Activated T-cell treated with anti-CD3 and anti-CD28 coated beads, Interleukin-2, amount 50 U/mL, for 4 hours (primary cell): ENCODE measurements around the gene HIPK4. TPM values are rescaled to one million over a fixed set of nuclear protein-coding genes. Genes with fewer than 3 reads are reported as not detected.

ENCODE experiments used
- ATAC-seq, 2 donors: fragments of 200-7000 bp; cut with Tn5 transposase; one replicate each; pipeline ENCODE4 v1.10.0; 2021
- DNase-seq: peaks from one replicate; pipeline ENCODE4 v3.0.0-alpha.2; 2020
- H3K27me3 Mint-ChIP-seq: one replicate; pipeline ENCODE4 v1.8.0; 2021; ENCODE audit warnings: low read depth, mixed read lengths
- H3K36me3 Mint-ChIP-seq: one replicate; pipeline ENCODE4 v1.8.0; 2022; ENCODE audit warnings: mixed read lengths; ENCODE audit not compliant: insufficient read depth
- H3K4me1 Mint-ChIP-seq: one replicate; pipeline ENCODE4 v1.8.0; 2021; ENCODE audit warnings: low read depth, mixed read lengths
- H3K4me3 Mint-ChIP-seq: one replicate; pipeline ENCODE4 v1.8.0; 2021; ENCODE audit warnings: mild to moderate bottlenecking, moderate library complexity, mixed read lengths
- H3K9me3 Mint-ChIP-seq: one replicate; pipeline ENCODE4 v1.8.0; 2021; ENCODE audit warnings: mixed read lengths
- total RNA-seq, 3 donors: library from RNA; stranded (reverse); gene quantifications; one replicate each; pipeline ENCODE4 v1.2.1, GENCODE V29; 2021

HIPK4 gene
- total RNA-seq, 3 donors from 2014 or later: 0.08 TPM; not detected in 2

DNA sequence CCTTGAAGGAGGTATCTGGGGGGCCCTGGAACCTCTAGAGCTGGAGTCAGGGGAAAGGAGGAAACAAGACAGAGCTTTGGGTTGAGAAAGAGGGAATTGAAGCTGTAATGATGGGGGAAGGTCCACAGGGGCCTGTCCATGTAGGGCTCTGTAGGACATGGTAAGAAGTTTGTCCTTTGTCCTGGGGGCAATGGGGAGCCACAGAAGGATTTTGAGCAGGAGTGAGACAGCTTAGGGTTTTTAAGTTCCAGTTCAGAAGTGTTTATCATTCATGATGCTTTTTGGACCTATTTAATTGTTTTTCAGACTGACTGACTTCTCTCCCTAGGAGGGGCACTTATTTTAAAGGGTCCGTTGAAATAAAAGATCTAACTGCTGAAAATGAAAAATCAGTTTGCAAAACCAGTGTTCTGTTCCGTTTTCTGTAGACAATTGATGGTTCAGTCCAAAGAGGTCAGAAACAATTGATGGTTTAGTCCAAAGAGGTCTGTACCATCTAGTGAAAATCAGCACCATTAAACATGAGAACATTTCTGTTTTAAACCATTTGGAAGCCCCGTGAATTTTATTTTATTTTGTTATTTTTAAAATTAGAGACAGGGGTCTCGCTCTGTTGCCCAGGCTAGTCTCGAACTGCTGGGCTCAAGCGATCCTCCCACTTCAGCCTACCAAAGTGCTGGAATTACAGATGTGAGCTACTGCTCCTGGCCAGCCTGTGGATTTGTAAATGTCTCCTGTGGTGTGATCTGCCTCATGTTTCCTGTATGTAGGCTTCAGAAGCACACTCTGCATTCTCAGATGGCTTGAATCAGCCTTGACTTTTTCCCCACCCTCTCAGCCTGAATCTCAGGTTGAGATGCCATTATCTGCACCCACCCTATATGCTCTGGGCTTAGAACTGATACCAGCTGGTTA, 33.0 kb downstream of the HIPK4 start:
- ATAC-seq: no peak
- H3K27me3 Mint-ChIP-seq: no peaks in the 10 kb centered on the region
- no peak overlapping the region for H3K4me3 Mint-ChIP-seq
- no peaks in the 10 kb centered on the region for H3K9me3 Mint-ChIP-seq
- H3K4me1 Mint-ChIP-seq: peaks cover 7% of the 10 kb centered on the region
- H3K36me3 Mint-ChIP-seq: no peaks in the 10 kb centered on the region
- DNase-seq: no peak

DNA sequence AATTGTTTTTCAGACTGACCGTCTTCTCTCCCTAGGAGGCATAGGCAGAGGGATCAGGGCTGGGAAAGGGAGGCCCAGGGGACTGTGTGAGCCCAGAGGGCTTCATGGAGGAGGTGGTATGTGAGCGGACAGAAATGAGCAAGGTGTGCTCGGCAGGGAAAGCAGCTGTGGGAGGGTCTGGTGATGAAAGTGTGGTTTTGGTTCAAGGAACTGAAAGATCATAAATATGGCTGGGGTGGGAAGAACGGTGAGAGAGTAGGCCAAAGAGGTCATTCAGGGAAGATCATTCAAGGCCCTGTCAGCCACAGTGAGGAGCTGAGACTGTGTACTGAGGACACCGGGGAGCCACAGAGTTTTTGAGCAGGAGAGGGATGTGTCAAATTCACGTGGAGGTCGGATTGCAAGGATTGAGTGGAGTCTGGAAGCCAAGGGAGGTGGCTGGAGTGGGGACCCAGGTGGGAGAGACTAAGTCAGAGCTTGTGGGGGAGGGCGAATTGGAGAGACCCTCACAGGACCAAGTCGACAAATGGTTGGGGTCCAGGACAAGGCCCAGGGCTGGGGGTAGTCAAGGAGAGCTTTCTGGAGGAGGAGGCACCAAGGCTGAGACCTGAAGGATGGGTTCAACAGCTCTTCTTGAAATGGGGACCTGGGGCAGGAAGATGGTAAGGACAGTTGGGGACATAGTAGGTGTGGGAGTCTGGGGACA, 33.9 kb downstream of the HIPK4 start:
- peaks cover 7% of the 10 kb centered on the region for H3K4me1 Mint-ChIP-seq
- no peak for ATAC-seq
- no peaks in the 10 kb centered on the region for H3K36me3 Mint-ChIP-seq
- no peak overlapping the region for H3K4me3 Mint-ChIP-seq
- H3K27me3 Mint-ChIP-seq: no peaks in the 10 kb centered on the region
- H3K9me3 Mint-ChIP-seq: no peaks in the 10 kb centered on the region
- no peak for DNase-seq

DNA sequence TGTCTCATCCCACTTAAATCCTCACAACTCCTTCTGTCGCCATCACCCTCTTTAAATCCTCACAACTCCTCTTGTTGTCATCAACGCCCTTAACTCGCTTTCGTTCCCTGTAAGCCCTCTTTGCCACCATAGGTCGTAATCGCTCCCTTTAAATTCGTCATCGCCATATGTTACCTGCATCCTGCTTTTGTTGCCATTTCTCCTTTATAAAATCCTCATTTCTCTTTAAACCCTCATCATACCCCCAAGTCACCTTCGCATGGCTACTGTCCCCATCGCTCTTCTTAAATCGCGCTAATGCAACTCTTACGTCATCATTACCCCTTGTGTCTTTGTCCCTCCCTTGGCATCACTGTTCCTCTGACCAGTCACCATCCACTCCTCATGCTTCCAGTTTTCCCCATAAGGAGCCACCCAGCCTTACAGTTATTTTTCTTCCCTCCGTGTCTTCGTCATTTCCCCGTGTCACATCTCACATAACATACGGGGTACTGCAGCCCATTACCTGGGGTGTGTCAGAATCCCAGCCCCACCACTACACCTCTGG, 40.9 kb downstream of the HIPK4 start:
- DNase-seq (no peak), ATAC-seq (no peak)
- H3K4me3 Mint-ChIP-seq: peak overlapping the region; percentile 83
- H3K36me3 Mint-ChIP-seq: no peaks in the 10 kb centered on the region
- H3K4me1 Mint-ChIP-seq: peaks cover 24% of the 10 kb centered on the region
- no peaks in the 10 kb centered on the region for H3K27me3 Mint-ChIP-seq
- no peaks in the 10 kb centered on the region for H3K9me3 Mint-ChIP-seq

DNA sequence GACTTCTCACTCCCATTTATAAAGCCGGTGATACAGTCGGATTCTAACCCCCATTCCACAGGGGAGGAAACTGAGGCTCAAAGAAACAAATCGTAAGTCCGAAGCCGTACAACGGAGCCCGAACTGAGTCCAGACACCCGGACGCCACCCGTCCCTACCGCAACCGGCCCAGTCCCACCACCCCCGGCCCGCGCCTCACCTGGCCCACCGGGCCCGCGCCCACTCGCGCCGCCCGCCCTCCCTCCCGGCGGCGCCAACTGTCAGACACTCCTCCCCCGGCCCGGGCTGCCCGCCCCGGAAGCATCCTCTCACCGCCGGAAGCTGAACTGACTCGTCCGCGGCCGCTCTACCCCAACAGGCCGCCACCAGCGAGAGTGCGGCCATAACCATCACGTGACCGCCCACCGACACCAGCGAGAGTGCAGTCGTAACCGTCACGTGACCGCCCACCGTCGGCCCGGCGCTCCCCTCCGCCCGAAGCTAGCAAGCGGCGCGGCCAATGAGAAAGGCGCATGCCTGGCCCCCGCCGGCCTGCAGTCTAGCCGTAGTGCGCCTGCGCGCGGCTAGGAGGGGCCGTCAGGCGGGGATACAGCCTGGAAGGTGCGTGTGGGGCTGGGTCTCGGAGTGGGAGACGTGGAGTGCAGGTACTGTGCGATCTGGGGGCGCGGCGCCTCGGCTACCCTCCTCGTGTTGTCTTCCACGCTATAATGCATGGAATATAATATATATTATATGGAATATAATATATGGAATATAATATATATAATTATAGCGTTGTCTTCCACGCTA, 41.7 kb downstream of the HIPK4 start, which contains the start of the genes C19orf47 and PLD3:
C19orf47 (minus strand) TSS at position 273 of the 789 bp plus-strand sequence. CDS start 6,540 bp downstream, outside the sequence.
PLD3 (plus strand) TSS at position 571 of the 789 bp plus-strand sequence. CDS start 17,789 bp downstream, outside the sequence.
- ATAC-seq (peak; percentile 98), DNase-seq (peak; percentile 98)
- Mint-ChIP-seq H3K4me1 (peaks cover 24% of the 10 kb centered on the region), H3K36me3 (no peaks in the 10 kb centered on the region), H3K27me3 (no peaks in the 10 kb centered on the region), H3K4me3 (peak within 1 kb of the TSS; percentile 83), H3K9me3 (no peaks in the 10 kb centered on the region)

DNA sequence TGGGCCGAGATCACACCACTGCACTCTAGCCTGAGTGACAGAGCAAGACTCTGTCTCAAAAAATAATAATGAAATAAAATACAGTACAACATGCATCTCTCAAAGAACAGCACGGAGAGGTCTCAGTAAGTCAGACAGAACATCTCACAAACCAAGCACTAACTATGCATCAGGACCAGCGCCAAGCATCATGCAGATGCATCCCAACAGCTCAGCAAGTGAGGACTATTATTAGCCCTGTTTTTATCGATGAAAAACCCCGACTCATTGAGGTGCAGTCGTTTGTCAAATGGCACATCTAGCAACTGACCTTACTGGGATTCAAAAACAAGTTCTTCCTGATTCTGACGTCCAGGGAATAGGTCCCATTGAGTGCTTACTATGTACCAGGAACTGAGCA, 45.6 kb downstream of the HIPK4 start:
- H3K27me3 Mint-ChIP-seq: no peaks in the 10 kb centered on the region
- no peak for ATAC-seq
- H3K4me3 Mint-ChIP-seq: no peak overlapping the region
- peaks cover 5% of the 10 kb centered on the region for H3K36me3 Mint-ChIP-seq
- no peaks in the 10 kb centered on the region for H3K9me3 Mint-ChIP-seq
- DNase-seq: no peak
- peaks cover 24% of the 10 kb centered on the region for H3K4me1 Mint-ChIP-seq

DNA sequence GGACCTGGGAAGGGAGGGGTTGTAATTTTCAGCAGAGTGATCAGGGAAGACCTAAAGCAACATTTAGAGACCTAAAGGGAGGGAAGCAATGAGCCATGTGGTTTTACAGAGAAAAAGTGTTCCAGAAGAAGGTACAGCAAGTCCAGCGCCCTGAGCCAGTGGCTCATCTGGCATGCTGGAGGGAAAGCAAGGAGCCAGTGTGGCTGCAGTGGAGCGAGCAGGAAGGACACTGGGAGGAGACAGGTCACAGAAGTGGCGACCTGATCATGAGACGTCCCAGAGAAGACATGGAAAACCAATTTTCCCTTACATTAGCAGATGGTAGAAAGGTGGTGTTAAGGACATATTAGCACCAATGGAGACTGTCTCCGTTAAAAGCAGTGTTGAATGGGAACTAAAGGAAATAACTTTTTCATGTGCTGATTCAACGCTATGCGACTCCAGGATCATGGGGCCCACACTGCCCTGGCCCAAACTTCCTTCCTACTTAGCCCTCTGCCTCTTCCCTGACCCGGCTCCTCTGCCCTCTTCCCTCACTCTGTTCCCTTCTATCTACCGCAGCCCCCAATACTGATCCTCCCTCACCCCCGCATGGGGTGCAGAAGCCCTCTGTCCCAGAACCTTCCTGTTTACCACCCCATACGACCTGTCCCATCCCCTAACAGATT, 47.2 kb downstream of the HIPK4 start:
- Mint-ChIP-seq H3K36me3 (peaks cover 13% of the 10 kb centered on the region), H3K9me3 (no peaks in the 10 kb centered on the region), H3K4me3 (no peak overlapping the region), H3K27me3 (no peaks in the 10 kb centered on the region), H3K4me1 (peaks cover 20% of the 10 kb centered on the region)
- DNase-seq: no peak
- ATAC-seq: no peak

DNA sequence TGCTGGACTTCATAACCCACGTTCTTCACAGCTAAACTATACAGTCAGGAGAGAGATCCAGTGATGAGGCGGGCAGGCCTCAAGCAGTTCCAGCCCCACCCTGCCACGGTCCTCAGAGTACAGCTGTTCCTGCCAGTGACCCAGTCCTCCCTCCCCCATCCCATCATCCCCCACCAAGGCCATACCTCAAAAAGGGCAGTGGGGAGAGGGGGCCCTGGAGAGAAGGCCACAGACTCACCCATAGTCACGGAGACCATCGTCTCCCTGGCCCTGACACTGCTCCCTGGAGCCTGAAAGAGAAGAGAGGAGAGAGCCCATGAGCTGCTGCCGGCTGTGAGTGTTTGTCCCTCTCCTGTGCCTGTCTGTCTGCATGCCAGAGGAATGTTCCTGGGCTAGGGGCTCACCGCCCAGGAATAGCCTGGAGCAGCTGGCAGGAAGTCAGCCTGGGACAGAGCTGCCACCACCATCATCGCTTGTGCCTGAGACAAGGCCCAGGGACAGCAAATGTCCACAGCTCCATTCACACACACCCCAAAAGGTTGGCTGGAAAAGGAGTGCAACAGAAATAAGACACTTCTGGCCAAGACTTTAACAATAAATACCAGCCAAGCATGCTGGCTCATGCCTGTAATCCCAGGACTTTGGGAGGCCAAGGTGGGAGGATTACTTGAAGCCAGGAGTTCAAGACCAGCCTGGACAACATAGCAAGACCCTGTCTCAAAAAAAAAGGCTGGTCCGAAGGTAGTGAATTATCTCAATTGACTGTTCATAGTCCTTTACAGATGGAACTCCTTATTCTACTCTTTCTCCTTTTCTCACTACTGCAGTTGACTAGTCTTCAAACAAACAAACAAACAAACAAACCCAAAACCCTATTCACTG, 48.1 kb downstream of the HIPK4 start:
- DNase-seq (no peak), ATAC-seq (no peak)
- H3K36me3 Mint-ChIP-seq: peaks cover 13% of the 10 kb centered on the region
- no peaks in the 10 kb centered on the region for H3K27me3 Mint-ChIP-seq
- H3K4me3 Mint-ChIP-seq: no peak overlapping the region
- H3K4me1 Mint-ChIP-seq: peaks cover 12% of the 10 kb centered on the region
- no peaks in the 10 kb centered on the region for H3K9me3 Mint-ChIP-seq

DNA sequence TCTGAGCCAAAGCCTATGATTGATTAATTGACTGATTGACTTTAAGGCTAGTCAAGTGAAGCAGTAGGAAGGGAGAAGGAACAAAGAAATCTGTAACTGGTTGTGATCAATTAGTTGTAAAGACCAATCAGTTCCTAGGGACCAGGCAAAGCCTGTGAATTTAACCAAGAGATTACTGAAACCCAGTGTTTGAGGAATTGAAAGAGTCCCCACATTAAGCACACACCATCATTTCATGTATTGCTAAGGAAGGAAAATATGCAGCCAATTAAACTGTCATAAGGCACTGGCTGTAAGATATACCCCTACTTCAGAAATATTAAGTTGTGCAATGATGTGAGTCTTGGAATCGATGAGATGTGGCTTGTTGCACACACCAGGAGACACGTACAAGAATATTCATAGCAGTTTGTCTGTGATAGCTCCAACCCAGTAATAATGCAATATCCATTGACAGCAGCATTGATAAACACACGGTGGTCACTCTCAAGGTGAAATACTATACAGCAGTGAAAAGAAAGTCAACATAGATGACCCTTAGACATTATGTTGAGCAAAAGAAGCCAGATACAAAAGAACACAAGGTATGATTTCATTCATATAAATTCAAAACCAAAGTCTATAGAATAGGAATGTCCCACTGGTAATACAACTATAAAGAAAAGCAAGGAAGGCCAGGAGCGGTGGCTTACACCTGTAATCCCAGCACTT, 50.8 kb downstream of the HIPK4 start:
- Mint-ChIP-seq H3K36me3 (peaks cover 16% of the 10 kb centered on the region), H3K4me1 (peaks cover 8% of the 10 kb centered on the region)
- ATAC-seq: no peak

DNA sequence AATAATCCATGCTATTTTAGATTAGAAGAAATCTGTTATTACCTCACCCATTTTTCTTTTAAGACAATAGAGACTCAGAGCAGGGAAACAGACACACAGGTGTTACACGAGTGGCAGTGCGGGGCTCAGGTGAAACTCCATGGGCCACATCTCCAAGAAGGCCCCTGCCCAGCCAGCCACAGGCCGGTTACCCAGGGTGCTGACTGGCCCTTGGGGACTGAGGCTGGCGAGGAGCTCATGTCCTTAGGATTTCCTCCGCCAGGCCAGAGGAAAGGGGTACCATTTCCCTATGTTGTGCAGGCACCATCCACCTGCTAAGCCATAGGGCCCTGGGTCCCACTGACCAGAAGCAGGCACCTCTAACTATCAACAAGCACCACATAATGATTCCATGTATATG, 52.4 kb downstream of the HIPK4 start:
- Mint-ChIP-seq H3K4me1 (peaks cover 6% of the 10 kb centered on the region), H3K27me3 (no peaks in the 10 kb centered on the region), H3K9me3 (no peaks in the 10 kb centered on the region), H3K36me3 (peaks cover 23% of the 10 kb centered on the region), H3K4me3 (no peak overlapping the region)
- DNase-seq (no peak), ATAC-seq (no peak)

More for the DNA sequence above, 50.8 kb downstream of the HIPK4 start:
- Mint-ChIP-seq H3K9me3 (no peaks in the 10 kb centered on the region), H3K4me3 (no peak overlapping the region), H3K27me3 (no peaks in the 10 kb centered on the region)
- DNase-seq: no peak

DNA sequence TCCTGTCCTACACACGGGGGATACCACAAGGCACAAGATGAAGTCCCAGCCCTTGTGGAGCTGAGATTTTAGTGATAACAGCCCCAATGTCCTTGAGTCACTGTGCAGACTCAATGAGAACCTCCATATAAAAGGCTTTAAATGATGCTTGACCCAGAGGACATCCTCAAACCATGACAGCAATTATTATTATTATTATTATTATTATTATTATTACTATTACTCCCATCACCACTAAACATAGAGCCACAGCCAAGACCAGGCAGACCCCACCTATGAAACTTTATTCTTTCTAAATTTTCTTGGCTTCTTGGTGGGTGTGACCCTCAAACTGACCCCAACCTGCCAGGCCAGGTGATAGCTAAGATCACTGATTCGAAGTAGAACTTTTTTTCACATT, 52.9 kb downstream of the HIPK4 start:
- Mint-ChIP-seq H3K36me3 (peaks cover 22% of the 10 kb centered on the region), H3K4me3 (no peak overlapping the region), H3K9me3 (no peaks in the 10 kb centered on the region), H3K27me3 (no peaks in the 10 kb centered on the region), H3K4me1 (peaks cover 2% of the 10 kb centered on the region)
- ATAC-seq: no peak
- DNase-seq: no peak

DNA sequence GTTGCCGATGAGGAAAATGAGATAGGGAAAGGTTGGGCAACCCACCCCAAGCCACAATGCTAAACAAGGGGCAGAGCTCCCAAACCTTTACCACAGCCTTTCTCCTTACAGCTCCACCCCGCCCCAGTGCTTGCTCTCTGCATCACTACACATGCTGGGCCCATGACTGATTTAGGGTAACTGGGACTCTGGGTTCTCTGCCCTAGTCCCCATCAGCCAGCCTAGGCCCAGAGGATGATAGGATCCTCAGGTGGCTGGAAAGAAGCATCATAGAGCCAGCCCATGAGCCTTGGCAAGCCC, 53.4 kb downstream of the HIPK4 start:
- H3K36me3 Mint-ChIP-seq: peaks cover 25% of the 10 kb centered on the region
- ATAC-seq (no peak), DNase-seq (no peak)
- peaks cover 2% of the 10 kb centered on the region for H3K4me1 Mint-ChIP-seq
- H3K27me3 Mint-ChIP-seq: no peaks in the 10 kb centered on the region
- no peaks in the 10 kb centered on the region for H3K9me3 Mint-ChIP-seq
- H3K4me3 Mint-ChIP-seq: no peak overlapping the region

DNA sequence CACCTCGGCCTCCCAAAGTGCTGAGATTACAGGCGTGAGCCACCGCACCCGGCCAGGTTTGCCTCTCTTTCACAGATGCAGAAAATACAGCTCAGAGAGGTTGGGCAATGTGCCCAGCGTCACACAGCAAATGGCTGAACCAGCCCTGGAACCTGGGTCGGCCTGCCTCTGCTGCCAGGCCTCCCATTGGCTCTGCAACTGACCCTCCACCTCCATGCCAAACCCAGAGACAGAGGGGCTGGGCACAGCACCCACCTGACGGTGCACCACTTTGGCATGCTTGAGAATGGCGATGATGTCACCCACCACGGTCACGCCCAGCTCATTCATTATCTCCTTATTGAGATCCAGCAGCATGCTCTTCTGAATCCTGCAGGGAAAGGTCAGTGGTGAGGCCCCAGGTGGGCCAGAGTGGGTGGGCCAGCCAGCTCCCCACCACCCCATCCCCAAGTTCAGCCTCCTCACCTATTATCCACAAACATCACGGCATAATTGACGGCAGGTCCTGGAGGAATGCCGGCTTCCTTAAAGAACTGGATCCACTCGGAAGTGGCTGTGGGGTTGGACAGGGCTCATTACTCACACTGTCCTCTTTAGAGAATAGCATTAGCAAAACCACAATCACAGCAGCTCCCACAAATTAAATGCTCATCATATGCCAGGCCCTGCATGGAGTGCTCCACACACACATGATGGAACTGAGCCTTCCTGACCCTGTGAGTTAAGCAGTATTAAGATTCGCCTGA, 54.0 kb downstream of the HIPK4 start:
- ATAC-seq (no peak), DNase-seq (no peak)
- no peak overlapping the region for H3K4me3 Mint-ChIP-seq

More for the DNA sequence above, 54.0 kb downstream of the HIPK4 start:
- Mint-ChIP-seq H3K27me3 (no peaks in the 10 kb centered on the region), H3K36me3 (peaks cover 28% of the 10 kb centered on the region), H3K9me3 (no peaks in the 10 kb centered on the region), H3K4me1 (peaks cover 2% of the 10 kb centered on the region)
